HG02642 (cell line): ENCODE measurements around the gene ARCN1.
A peak's percentile ranks its signal among the peaks of the same experiment; 100 is the strongest.
"Not testable (repeated sequence)": the region's sequence is repeated elsewhere in the genome, so short reads cannot be mapped to it uniquely, and the experiment has no call there.

Experiments
- ATAC-seq: cut with Tn5 transposase; IDR thresholded peaks from one replicate; pipeline ENCODE4 v1.9.1; 2021; ENCODE audit warnings: mild to moderate bottlenecking; ENCODE audit not compliant: unreplicated experiment, poor library complexity

The ARCN1 gene

GRCh38 chr11:118604566-118604965 lies 32.4 kb downstream of the ARCN1 start:
- no peak for ATAC-seq

- ATAC-seq = no peak
Observed at GRCh38 chr11:118605116-118605867, 33.1 kb downstream of the ARCN1 start.

- no peak for ATAC-seq
Observed at GRCh38 chr11:118606157-118606843, 34.1 kb downstream of the ARCN1 start.

- ATAC-seq = no peak
Observed at GRCh38 chr11:118606844-118607228, 34.6 kb downstream of the ARCN1 start.

GRCh38 chr11:118607401-118608359 lies 35.5 kb downstream of the ARCN1 start, which contains the start of gene PHLDB1:
TSS of gene PHLDB1 (plus strand) at chr11:118607615. CDS start at chr11:118613837, 6,222 bp downstream.
- no peak for ATAC-seq

GRCh38 chr11:118608360-118609227 lies 36.4 kb downstream of the ARCN1 start:
- no peak for ATAC-seq

- no peak for ATAC-seq
Observed at GRCh38 chr11:118609380-118610224, 37.4 kb downstream of the ARCN1 start.

GRCh38 chr11:118610225-118610772 lies 38.1 kb downstream of the ARCN1 start:
- ATAC-seq = no peak

- ATAC-seq = peak; percentile 62
Observed at GRCh38 chr11:118610773-118611432, 38.7 kb downstream of the ARCN1 start.

- ATAC-seq = not testable (repeated sequence)
Observed at GRCh38 chr11:118611433-118611795, 39.2 kb downstream of the ARCN1 start.

GRCh38 chr11:118612378-118612777 lies 40.2 kb downstream of the ARCN1 start:
- ATAC-seq = no peak

- ATAC-seq = no peak
Observed at GRCh38 chr11:118614511-118614910, 42.3 kb downstream of the ARCN1 start.

GRCh38 chr11:118615282-118615975 lies 43.2 kb downstream of the ARCN1 start:
- ATAC-seq = no peak

GRCh38 chr11:118615976-118616371 lies 43.8 kb downstream of the ARCN1 start:
- ATAC-seq = no peak

- no peak for ATAC-seq
Observed at GRCh38 chr11:118618115-118618990, 46.1 kb downstream of the ARCN1 start.

- ATAC-seq = no peak
Observed at GRCh38 chr11:118618991-118619375, 46.8 kb downstream of the ARCN1 start.
